ENCODE results near the gene DUSP10. TPM values are rescaled to one million over a fixed set of nuclear protein-coding genes. Genes with fewer than 3 reads are reported as not detected.

Gene DUSP10
- total RNA-seq, 1 experiment from 2014 or later = 1.7 TPM

- H3K79me2 ChIP-seq (ENCODE audit: insufficient read depth, low read length) = no peaks in the 10 kb centered on the region
- intact Hi-C loops (cut with micrococcal nuclease) = no loop called here
- TF ChIP-seq EZH2phosphoT487 (IDR thresholded peaks at IDR 0.05; ENCODE audit: borderline replicate concordance) = no peak
- TF ChIP-seq, protein P1, sequence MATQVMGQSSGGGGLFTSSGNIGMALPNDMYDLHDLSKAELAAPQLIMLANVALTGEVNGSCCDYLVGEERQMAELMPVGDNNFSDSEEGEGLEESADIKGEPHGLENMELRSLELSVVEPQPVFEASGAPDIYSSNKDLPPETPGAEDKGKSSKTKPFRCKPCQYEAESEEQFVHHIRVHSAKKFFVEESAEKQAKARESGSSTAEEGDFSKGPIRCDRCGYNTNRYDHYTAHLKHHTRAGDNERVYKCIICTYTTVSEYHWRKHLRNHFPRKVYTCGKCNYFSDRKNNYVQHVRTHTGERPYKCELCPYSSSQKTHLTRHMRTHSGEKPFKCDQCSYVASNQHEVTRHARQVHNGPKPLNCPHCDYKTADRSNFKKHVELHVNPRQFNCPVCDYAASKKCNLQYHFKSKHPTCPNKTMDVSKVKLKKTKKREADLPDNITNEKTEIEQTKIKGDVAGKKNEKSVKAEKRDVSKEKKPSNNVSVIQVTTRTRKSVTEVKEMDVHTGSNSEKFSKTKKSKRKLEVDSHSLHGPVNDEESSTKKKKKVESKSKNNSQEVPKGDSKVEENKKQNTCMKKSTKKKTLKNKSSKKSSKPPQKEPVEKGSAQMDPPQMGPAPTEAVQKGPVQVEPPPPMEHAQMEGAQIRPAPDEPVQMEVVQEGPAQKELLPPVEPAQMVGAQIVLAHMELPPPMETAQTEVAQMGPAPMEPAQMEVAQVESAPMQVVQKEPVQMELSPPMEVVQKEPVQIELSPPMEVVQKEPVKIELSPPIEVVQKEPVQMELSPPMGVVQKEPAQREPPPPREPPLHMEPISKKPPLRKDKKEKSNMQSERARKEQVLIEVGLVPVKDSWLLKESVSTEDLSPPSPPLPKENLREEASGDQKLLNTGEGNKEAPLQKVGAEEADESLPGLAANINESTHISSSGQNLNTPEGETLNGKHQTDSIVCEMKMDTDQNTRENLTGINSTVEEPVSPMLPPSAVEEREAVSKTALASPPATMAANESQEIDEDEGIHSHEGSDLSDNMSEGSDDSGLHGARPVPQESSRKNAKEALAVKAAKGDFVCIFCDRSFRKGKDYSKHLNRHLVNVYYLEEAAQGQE (IDR thresholded peaks at IDR 0.05; ENCODE audit: low read depth) = no peak
- no peak for TF ChIP-seq SRF (IDR thresholded peaks at IDR 0.05; ENCODE audit: low read depth)
- TF ChIP-seq JUND (IDR thresholded peaks at IDR 0.05) = no peak
- TF ChIP-seq FOSL1 (IDR thresholded peaks at IDR 0.05; ENCODE audit: low read depth) = no peak
- H3K4me1 ChIP-seq (ENCODE audit: control insufficient read depth in 1 of 2, insufficient read depth in 2 of 2, low read length in 2 of 2) = no peaks in the 10 kb centered on the region
- no peak for ATAC-seq
- H3K27me3 ChIP-seq (ENCODE audit: insufficient read depth, low read length) = no peaks in the 10 kb centered on the region
- H2AFZ ChIP-seq (ENCODE audit: low read depth, low read length, poor library complexity, severe bottlenecking) = no peak overlapping the region
- BruUV-seq (replicated peaks) = no TSS peak
- POLR2A ChIA-PET = no interaction called here
- H4K20me1 ChIP-seq (ENCODE audit: insufficient read depth) = no peaks in the 10 kb centered on the region
- no peak overlapping the region for H3K4me2 ChIP-seq (ENCODE audit: low read length)
- no peak overlapping the region for H3K4me3 ChIP-seq (replicated peaks in 1 of 2; ENCODE audit: low read depth in 1 of 2, low read length in 2 of 2)
- H3K9me3 ChIP-seq (ENCODE audit: control insufficient read depth in 1 of 2, insufficient read depth in 1 of 2, low read depth in 1 of 2, low read length in 2 of 2) = no peaks in the 10 kb centered on the region
- CTCF ChIA-PET = no interaction called here
- no peaks in the 10 kb centered on the region for H3K36me3 ChIP-seq (ENCODE audit: control insufficient read depth in 1 of 2, insufficient read depth in 2 of 2, low read length in 2 of 2)
- no peak for DNase-seq (ENCODE audit: low read depth, low spot score)
- H3K9ac ChIP-seq (ENCODE audit: low read length) = no peak overlapping the region
- H3K27ac ChIP-seq (ENCODE audit: low read depth, low read length) = no peak overlapping the region
- H3K9me2 ChIP-seq (ENCODE audit: insufficient read depth) = no peaks in the 10 kb centered on the region
- RAD21 ChIA-PET (ENCODE audit: low non-redundant PET in 1 of 2, low total read pairs in 2 of 2, uncharacterized antibody in 2 of 2, unreplicated experiment in 2 of 2) = no interaction called here
These were observed 43.1 kb downstream of the DUSP10 start for GRCh38 chr1:221698579-221699349.

GRCh38 chr1:221697923-221698425 is 43.9 kb downstream of the DUSP10 start:
- ATAC-seq (no peak), DNase-seq (ENCODE audit: low read depth, low spot score) (no peak)
- no peaks in the 10 kb centered on the region for H3K27me3 ChIP-seq (ENCODE audit: insufficient read depth, low read length)
- H3K9me2 ChIP-seq (ENCODE audit: insufficient read depth) = no peaks in the 10 kb centered on the region
- BruUV-seq (replicated peaks) = no TSS peak
- no peaks in the 10 kb centered on the region for H3K9me3 ChIP-seq (ENCODE audit: control insufficient read depth in 1 of 2, insufficient read depth in 1 of 2, low read depth in 1 of 2, low read length in 2 of 2)
- CTCF ChIA-PET = no interaction called here
- RAD21 ChIA-PET (ENCODE audit: low non-redundant PET in 1 of 2, low total read pairs in 2 of 2, uncharacterized antibody in 2 of 2, unreplicated experiment in 2 of 2) = no interaction called here
- H2AFZ ChIP-seq (ENCODE audit: low read depth, low read length, poor library complexity, severe bottlenecking) = no peak overlapping the region
- H3K79me2 ChIP-seq (ENCODE audit: insufficient read depth, low read length) = no peaks in the 10 kb centered on the region
- H3K9ac ChIP-seq (ENCODE audit: low read length) = no peak overlapping the region
- H3K4me3 ChIP-seq (replicated peaks in 1 of 2; ENCODE audit: low read depth in 1 of 2, low read length in 2 of 2) = no peak overlapping the region
- no peaks in the 10 kb centered on the region for H4K20me1 ChIP-seq (ENCODE audit: insufficient read depth)
- H3K4me2 ChIP-seq (ENCODE audit: low read length) = no peak overlapping the region
- no peaks in the 10 kb centered on the region for H3K36me3 ChIP-seq (ENCODE audit: control insufficient read depth in 1 of 2, insufficient read depth in 2 of 2, low read length in 2 of 2)
- intact Hi-C loops (cut with micrococcal nuclease) = no loop called here
- POLR2A ChIA-PET = no interaction called here
- H3K4me1 ChIP-seq (ENCODE audit: control insufficient read depth in 1 of 2, insufficient read depth in 2 of 2, low read length in 2 of 2) = no peaks in the 10 kb centered on the region
- H3K27ac ChIP-seq (ENCODE audit: low read depth, low read length) = no peak overlapping the region
- TF ChIP-seq ELF1 (IDR thresholded peaks at IDR 0.05; ENCODE audit: borderline replicate concordance, low read depth) = no peak
- TF ChIP-seq ZBTB33 (IDR thresholded peaks at IDR 0.05; ENCODE audit: extremely low read depth, insufficient replicate concordance, low read length) = no peak
- no peak for TF ChIP-seq CTCF (IDR thresholded peaks at IDR 0.05 in 2 of 3, conservative IDR thresholded peaks at IDR 0.05 in 1 of 3; ENCODE audit: borderline replicate concordance in 1 of 3, insufficient read depth in 1 of 3, low read depth in 2 of 3, low read length in 2 of 3)
- no peak for TF ChIP-seq CEBPB (IDR thresholded peaks at IDR 0.05; ENCODE audit: low read depth)
- TF ChIP-seq ZNF274 (IDR thresholded peaks at IDR 0.05; ENCODE audit: low read depth, low read length) = no peak
- TF ChIP-seq MAX (IDR thresholded peaks at IDR 0.05) = no peak
- TF ChIP-seq RAD21 (IDR thresholded peaks at IDR 0.05; ENCODE audit: low read depth) = no peak

Measured in HCT116 (cell line).